ENCODE data around the gene ASCC3.
A peak's percentile ranks its signal among the peaks of the same experiment; 100 is the strongest.
"Not testable (repeated sequence)": the region's sequence is repeated elsewhere in the genome, so short reads cannot be mapped to it uniquely, and the experiment has no call there.

ASCC3 gene

DNA sequence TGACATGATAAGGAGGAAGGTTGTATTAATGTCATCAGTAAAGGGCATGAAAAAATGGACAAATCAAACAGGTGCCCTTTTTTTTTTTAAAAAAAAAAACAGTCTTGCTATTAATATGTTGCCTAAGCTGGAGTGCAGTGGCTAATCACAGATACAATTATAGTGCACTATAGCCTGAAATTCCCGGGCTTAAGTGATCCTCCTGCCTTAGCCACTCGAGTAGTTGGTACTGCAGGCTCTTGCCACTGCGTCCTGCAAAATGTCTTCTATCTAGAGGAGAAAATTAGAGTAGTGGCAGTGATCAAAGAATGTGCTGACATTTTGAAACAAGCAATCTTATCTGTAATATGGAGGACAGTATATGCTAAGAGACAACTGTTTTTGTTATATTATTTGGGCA lies 127.7 kb downstream of the ASCC3 start:
- TF ChIP-seq POLR2A (IDR thresholded peaks at IDR 0.05; ENCODE audit: low read length) (no peak), GATA1 (IDR thresholded peaks at IDR 0.05; ENCODE audit: low read depth, low read length) (no peak)
- no peak for DNase-seq

DNA sequence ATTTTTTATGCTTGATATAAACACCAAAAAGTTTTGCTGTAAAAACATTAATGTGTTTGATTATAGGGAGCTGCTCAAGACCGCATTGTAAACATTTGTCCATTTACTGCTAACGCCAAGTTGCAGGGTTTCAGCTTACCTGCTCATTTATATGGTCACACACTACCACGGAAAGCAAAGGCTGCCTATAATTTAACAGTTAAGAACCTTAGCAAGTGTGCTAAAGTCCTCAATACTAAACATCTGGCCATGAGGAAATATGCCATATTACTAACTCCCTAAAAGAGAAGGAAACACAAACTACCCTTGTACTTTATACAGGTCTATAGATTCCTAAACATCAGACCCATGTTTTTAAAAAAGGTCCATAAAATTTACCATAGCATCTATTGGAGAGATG lies 129.5 kb downstream of the ASCC3 start:
- no peak for DNase-seq
- no peak for TF ChIP-seq GATA1 (IDR thresholded peaks at IDR 0.05; ENCODE audit: low read depth, low read length)

DNA sequence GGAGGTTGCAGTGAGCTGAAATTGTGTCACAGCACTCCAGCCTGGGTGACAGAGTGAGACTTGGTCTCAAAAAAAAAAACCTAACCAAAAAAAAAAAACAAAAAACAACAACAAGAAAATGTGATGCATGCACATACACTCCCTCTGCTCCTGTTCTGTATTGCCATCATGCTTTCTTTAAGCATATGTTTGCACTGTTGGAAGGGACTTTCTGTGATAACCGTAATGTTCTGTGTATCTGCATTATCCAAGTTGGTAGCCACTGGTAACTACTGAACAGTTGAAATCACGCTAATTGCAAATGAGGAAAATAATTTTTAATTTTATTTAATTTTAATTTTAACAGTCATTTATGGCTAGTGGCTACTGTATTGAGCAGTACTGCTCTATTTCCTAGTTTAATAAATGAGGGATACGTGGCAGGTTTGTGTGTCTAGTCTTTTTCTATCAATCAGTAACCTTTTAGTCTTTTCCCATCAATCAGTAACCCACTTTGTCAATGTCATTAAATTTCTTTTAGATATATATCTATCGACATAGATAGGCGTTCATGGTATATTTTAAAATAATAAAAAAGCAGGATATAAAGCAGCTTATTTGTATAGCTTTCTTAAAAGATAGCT lies 135.6 kb downstream of the ASCC3 start:
- no peak for DNase-seq
- TF ChIP-seq GATA1 (IDR thresholded peaks at IDR 0.05; ENCODE audit: low read depth, low read length) = no peak
- TF ChIP-seq POLR2A (IDR thresholded peaks at IDR 0.05; ENCODE audit: low read length) = no peak

DNA sequence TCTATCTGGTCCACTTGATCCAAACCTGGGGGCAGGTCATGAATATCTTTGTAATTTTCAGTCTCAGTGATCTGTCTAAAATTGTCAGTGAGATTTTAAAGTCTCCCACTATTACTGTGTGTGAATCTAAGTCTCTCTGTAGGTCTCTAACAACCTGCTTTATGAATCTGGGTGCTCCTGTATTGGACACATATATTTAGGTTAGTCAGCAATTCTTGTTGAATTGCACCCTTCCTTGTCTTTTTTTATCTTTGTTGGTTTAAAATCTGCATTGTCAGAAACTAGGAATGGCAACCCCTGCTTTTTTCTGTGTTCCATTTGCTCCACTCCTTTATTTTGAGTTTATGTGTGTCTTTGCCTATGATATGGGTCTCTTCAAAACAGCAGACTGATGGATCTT lies 140.7 kb downstream of the ASCC3 start:
- TF ChIP-seq POLR2A (IDR thresholded peaks at IDR 0.05; ENCODE audit: low read length) (no peak), GATA1 (IDR thresholded peaks at IDR 0.05; ENCODE audit: low read depth, low read length) (no peak)
- peak in 1 of 2 experiments; percentile 4 for DNase-seq

DNA sequence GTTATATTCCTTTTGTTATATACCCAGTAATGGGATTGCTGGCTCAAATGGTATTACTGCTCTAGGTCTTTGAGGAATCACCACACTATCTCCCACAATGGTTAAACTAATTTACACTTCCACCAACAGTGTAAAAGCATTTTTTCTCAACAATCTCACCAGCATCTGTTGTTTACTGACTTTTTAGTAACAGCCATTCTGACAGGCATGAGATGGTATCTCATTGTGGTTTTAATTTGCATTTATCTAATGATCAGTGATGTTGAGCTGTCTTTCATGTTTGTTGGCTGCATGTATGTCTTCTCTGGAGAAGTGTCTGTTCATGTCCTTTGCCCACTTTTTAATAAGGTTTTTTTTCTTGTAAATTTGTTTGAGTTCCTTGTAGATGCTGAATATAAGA lies 143.4 kb downstream of the ASCC3 start:
- DNase-seq = not testable (repeated sequence)

DNA sequence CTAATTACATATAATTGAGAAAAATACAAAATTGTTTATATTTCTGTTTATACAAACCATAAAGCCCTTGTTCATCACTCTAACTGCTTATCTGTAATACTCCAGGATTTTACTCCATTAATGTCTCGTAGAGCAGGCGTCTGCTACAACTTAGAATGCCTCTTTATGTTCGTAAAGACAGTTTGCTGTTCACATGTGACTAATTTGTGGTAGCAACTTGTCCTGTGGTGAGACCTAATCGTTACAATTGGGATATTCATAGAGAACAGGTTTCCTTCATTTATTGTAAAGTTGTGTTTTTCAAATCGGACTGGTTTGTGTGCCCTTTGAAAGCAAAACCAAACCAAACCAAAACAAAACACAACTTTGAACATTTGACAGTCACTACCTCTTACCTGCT lies 149.7 kb downstream of the ASCC3 start:
- no peak for TF ChIP-seq POLR2A (IDR thresholded peaks at IDR 0.05; ENCODE audit: low read length)
- no peak for TF ChIP-seq GATA1 (IDR thresholded peaks at IDR 0.05; ENCODE audit: low read depth, low read length)
- DNase-seq = no peak

DNA sequence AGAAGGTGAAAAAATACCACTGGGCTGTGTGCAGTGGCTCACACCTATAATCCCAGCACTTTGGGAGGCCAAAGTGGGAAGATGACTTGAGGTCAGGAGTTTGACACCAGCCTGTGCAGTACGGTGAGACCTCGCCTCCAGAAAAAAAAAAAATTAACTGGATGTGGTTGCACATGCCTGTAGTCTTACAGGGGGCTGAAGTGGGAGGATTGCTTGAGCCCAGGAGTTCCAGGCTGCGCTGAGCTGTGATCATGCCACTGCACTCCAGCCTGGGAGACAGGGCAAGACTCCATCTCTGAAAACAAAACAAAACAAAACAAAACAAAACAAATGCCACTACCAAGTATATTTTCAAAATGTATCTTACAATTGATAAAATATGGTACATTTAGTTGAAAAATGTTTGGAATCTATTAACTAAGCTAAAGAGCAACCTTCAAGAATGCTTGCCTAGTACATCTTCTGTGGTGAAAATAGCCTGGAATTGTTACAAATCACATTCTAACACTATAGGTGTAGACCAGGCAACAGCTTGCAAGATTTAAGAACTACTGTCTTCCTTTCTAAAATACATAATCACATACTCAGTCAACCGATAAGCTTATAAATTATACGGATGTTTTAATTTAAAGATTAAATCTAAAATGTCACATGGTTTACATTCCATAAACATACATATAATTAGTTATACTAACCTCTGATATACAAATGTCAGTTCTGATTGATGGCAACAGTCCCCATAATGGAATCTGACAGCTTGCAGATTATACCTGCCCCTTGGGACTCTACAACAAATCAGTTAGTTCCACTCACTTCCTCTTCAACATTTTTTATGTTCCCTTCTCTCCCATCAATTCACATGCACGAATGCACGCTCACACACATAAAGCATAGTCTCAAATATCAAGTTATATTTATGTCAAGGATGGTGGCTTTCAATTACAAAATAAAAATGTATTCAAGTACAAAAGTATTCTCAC lies 150.8 kb downstream of the ASCC3 start:
- TF ChIP-seq GATA1 (IDR thresholded peaks at IDR 0.05; ENCODE audit: low read depth, low read length) = no peak
- no peak for TF ChIP-seq POLR2A (IDR thresholded peaks at IDR 0.05; ENCODE audit: low read length)
- DNase-seq = no peak

DNA sequence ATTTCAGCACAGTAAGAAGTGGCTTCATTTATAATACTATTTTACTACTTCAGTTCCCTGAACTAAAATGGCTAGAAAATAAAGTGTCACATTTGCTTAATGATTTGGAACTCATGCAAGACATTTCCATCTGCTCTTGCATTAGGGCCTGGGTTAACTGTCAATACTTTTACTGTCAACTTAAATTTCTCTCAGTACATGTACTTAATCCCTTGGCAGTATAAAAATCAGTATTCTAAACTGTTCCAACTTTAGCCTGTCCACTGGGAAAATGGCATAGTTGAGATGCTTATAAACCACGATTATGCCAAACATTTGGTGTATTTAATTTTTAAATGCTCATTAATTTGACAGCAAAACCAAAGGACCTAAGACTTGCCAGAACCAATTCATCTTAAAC lies 154.5 kb downstream of the ASCC3 start:
- no peak for DNase-seq

DNA sequence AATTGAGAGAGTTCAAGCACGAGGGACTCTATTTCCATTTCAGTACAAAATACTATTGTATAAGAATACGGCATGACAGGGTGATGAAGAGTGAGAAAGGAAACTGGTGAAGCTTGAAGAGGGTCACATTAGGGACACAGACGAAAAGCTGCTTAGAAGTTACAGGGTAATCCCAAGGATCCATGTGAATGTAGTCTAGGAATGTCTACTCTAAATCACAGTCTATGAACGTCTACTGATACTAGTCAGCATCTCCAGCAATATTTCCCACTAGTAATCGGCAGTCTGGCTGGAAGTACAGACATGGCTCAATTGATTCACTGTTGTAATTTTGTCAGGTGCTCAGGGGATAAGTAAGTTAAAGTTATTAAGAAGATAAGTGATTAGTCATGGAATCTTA lies 156.4 kb downstream of the ASCC3 start:
- DNase-seq = no peak
- TF ChIP-seq POLR2A (IDR thresholded peaks at IDR 0.05; ENCODE audit: low read length) (no peak), GATA1 (IDR thresholded peaks at IDR 0.05; ENCODE audit: low read depth, low read length) (no peak)

More for the DNA sequence above, 154.5 kb downstream of the ASCC3 start:
- TF ChIP-seq POLR2A (IDR thresholded peaks at IDR 0.05; ENCODE audit: low read length) = no peak
- TF ChIP-seq GATA1 (IDR thresholded peaks at IDR 0.05; ENCODE audit: low read depth, low read length) = no peak

DNA sequence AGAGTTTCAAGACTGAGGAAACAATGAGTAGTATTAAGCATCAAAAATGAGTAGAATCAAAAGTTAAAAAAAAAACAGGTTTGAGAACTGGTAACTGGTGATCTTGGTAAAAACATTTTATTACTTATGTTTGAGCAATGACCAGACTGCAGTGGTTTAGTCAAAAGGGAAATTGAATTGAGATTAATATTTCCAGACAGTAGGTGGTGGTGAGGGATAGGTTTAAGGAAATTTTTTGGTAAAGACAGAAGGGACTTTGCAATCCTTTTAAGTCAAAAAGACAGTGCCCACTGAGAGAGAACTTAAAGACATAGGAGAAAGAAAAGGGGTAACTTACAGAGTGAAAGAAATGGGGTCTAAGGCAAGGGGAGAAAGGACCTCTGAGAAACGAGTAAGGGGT lies 156.9 kb downstream of the ASCC3 start:
- no peak for DNase-seq
- TF ChIP-seq POLR2A (IDR thresholded peaks at IDR 0.05; ENCODE audit: low read length) = no peak
- TF ChIP-seq GATA1 (IDR thresholded peaks at IDR 0.05; ENCODE audit: low read depth, low read length) = no peak

DNA sequence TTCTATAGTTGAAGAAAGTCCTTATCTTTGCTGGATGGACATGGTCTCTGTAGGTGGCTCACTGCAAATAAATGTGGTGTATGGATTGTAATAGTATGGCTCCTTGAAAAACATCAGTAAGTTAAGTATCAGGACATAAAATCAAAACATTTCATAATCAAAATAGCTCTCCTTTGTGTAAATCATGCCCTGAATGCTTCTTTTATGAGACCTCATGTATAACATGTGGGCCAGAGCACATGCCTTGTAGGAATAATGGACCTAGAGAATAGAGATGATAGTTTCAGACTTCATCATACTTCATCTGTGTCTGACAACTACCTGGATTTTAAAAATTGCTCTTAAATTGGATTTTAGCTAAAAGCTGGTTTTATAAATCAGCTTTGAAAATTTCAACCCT lies 159.9 kb downstream of the ASCC3 start:
- DNase-seq = peak; percentile 12 to 17
- TF ChIP-seq POLR2A (IDR thresholded peaks at IDR 0.05; ENCODE audit: low read length) = no peak
- TF ChIP-seq GATA1 (IDR thresholded peaks at IDR 0.05; ENCODE audit: low read depth, low read length) = no peak

DNA sequence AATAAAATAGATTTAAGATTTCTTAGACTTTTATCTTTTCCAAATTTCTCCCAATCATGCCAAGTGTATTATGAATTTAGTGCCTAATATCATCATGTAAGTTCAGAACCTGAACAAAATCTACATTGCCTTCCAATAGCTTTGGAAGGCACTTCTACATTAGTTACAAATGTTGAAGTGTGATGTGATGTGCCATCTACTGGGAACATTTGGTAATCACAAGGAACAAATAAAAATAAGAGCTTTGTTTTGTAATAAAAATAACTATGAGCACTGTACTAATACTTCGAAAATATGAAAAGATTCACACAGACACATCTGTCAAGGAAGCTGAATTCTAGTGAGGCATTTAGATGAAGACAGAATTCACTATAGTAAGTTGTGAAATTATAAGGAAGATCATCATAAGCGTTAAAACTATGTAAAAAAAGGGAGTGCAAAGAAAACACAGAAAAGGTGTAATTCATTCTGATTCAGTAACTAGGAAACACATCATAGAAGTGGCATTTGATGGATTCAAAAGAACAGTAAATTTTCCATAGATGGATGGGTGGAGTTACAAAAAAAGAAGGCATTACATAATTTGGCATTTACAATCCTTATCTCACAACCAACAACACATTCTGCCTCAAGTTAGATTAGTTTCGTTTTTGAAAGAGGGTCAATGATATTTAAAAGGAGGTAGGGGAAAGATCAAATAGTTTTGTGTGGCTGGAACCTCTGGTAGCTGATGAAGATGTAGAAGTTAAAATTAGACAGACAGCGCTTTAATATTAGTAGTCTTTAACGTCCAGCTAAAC lies 161.0 kb downstream of the ASCC3 start:
- DNase-seq = peak; percentile 78 to 89

DNA sequence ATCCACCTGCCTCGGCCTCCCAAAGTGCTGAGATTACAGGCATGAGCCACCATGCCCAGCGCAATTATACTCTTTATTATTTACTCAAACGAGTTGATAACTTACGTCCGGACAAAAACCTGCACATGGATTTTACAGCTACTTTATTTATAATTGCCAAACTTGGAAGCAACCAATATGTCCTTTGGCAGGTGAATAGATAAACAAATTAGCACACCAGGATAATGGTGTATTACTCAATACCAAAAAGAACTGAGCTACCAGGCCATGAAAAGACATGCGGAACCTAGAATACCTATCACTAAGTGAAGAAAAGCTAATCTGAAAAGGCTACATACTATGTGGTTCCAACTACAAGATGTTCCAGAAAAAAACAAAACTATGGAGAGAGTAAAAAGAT lies 168.1 kb downstream of the ASCC3 start:
- TF ChIP-seq POLR2A (IDR thresholded peaks at IDR 0.05; ENCODE audit: low read length) (no peak), GATA1 (IDR thresholded peaks at IDR 0.05; ENCODE audit: low read depth, low read length) (no peak)
- no peak for DNase-seq

More for the DNA sequence above, 161.0 kb downstream of the ASCC3 start:
- TF ChIP-seq GATA1 (IDR thresholded peaks at IDR 0.05; ENCODE audit: low read depth, low read length) (no peak), POLR2A (IDR thresholded peaks at IDR 0.05; ENCODE audit: low read length) (no peak)

DNA sequence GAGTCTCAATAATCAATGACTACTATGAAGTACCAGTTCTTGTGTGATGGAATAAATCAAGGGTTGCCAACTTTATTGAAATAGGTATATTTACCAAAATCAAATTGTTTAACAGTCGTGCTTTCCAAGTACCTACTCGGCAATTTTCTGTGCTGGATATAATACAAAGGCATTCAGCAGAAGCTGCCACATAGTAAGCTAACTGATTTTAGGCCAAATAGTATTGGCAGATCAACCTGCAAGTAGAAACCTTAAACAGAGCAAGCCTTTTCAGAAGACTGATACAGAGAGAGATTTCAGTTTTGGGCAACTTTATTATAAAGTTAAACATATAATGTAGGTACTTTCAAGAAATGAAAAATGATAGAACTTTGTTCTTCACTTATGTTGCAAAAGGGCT lies 174.6 kb downstream of the ASCC3 start:
- DNase-seq = no peak
- no peak for TF ChIP-seq POLR2A (IDR thresholded peaks at IDR 0.05; ENCODE audit: low read length)
- no peak for TF ChIP-seq GATA1 (IDR thresholded peaks at IDR 0.05; ENCODE audit: low read depth, low read length)

All from erythroblast (primary cell).